Measurements from ENCODE around the gene CEACAM21.
A peak's percentile ranks its signal among the peaks of the same experiment; 100 is the strongest.

CEACAM21 gene

DNA sequence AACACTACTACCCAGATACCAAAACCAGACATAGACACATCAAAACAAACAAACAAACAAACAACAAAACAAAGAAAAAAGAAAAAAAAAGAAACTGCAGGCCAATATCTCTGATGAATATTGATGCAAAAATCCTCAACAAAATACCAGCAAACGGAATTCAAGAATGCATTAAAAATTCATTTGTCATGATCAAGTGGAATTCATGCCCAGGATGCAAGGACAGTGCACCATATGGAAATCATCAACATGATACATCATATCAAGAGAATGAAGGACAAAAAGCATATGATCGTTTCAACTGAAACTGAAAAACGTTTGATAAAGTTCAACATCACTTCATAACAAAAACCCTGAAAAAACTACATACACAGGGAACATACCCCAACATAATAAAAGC lies 48.9 kb upstream of the CEACAM21 start (continued):
- TF ChIP-seq, protein P1, sequence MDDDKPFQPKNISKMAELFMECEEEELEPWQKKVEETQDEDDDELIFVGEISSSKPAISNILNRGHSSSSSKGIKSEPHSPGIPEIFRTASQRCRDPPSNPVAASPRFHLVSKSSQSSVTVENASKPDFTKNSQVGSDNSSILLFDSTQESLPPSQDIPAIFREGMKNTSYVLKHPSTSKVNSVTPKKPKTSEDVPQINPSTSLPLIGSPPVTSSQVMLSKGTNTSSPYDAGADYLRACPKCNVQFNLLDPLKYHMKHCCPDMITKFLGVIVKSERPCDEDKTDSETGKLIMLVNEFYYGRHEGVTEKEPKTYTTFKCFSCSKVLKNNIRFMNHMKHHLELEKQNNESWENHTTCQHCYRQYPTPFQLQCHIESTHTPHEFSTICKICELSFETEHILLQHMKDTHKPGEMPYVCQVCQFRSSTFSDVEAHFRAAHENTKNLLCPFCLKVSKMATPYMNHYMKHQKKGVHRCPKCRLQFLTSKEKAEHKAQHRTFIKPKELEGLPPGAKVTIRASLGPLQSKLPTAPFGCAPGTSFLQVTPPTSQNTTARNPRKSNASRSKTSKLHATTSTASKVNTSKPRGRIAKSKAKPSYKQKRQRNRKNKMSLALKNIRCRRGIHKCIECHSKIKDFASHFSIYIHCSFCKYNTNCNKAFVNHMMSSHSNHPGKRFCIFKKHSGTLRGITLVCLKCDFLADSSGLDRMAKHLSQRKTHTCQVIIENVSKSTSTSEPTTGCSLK (tag by site-specific recombination; IDR thresholded peaks at IDR 0.05) = no peak
- TF ChIP-seq ZNF623 (tag by site-specific recombination; IDR thresholded peaks at IDR 0.05) = no peak
- TF ChIP-seq, protein P2, sequence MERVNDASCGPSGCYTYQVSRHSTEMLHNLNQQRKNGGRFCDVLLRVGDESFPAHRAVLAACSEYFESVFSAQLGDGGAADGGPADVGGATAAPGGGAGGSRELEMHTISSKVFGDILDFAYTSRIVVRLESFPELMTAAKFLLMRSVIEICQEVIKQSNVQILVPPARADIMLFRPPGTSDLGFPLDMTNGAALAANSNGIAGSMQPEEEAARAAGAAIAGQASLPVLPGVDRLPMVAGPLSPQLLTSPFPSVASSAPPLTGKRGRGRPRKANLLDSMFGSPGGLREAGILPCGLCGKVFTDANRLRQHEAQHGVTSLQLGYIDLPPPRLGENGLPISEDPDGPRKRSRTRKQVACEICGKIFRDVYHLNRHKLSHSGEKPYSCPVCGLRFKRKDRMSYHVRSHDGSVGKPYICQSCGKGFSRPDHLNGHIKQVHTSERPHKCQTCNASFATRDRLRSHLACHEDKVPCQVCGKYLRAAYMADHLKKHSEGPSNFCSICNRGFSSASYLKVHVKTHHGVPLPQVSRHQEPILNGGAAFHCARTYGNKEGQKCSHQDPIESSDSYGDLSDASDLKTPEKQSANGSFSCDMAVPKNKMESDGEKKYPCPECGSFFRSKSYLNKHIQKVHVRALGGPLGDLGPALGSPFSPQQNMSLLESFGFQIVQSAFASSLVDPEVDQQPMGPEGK (tag by site-specific recombination; IDR thresholded peaks at IDR 0.05) = no peak
- TF ChIP-seq ZNF175 (tag by site-specific recombination; IDR thresholded peaks at IDR 0.05) = no peak
- TF ChIP-seq YY2 (tag by site-specific recombination; IDR thresholded peaks at IDR 0.05) = no peak
- no peak for TF ChIP-seq KLF9 (tag by site-specific recombination; IDR thresholded peaks at IDR 0.05; ENCODE audit: low read depth)
- no peak for TF ChIP-seq TSHZ1 (tag by site-specific recombination; IDR thresholded peaks at IDR 0.05; ENCODE audit: borderline replicate concordance)
- TF ChIP-seq ZNF19 (tag by site-specific recombination; IDR thresholded peaks at IDR 0.05; ENCODE audit: low read depth) = no peak

DNA sequence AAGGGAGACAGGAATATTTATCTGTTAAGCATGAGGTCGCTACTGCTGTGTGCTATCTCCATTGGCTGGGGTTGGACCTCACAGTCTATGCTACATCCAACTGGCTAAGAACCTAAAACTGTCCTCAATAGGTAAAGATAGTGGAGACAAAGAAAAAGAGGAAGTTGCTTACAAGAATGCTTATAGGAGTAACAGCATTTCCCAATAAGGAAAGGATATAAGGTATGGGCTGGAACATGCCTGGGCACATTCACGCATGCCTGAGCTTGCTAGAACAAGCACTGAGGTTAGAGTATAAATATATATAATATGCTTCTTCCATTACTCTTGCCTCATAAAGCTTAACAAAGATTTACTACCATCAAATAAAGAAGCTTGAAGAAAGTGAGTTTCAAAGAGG lies 47.9 kb upstream of the CEACAM21 start:
- ChIA-PET CTCF (interaction anchor here (0.5 to 1.5 kb wide), 6 partner anchors 14 to 425 kb away, joined by 3 to 6 read pairs (median 3); no protein-coding TSS in a partner anchor), POLR2A (no interaction called here)
- Histone ChIP-seq H3K4me3 (ENCODE audit: low read depth, low read length) (no peak overlapping the region), H3K27ac (ENCODE audit: extremely low read depth, low read depth, low read length) (peak overlapping the region; percentile 53; the same call in 1 of the 2 replicates), H3K36me3 (ENCODE audit: control insufficient read depth in 2 of 2, insufficient read depth in 1 of 2, low read length in 2 of 2) (no peaks in the 10 kb centered on the region), H3K9me3 (ENCODE audit: control insufficient read depth, insufficient read depth, low read depth, low read length) (no peaks in the 10 kb centered on the region; the same call in none of the 2 replicates), H3K4me1 (ENCODE audit: control insufficient read depth, insufficient read depth, low read length) (peaks cover 7% of the 10 kb centered on the region)
- TF ChIP-seq ZNF792 (tag by site-specific recombination; IDR thresholded peaks at IDR 0.05) (no peak), ZNF2 (tag by site-specific recombination; IDR thresholded peaks at IDR 0.05) (no peak), ZEB2 (tag by site-specific recombination; IDR thresholded peaks at IDR 0.05) (no peak), ZNF488 (tag by site-specific recombination; IDR thresholded peaks at IDR 0.05) (no peak), ZNF76 (tag by site-specific recombination; IDR thresholded peaks at IDR 0.05; ENCODE audit: borderline replicate concordance, low read depth) (no peak), ZNF202 (tag by site-specific recombination; IDR thresholded peaks at IDR 0.05; ENCODE audit: borderline replicate concordance) (no peak), ZNF10 (tag by site-specific recombination; IDR thresholded peaks at IDR 0.05) (no peak), ZXDB (tag by site-specific recombination; IDR thresholded peaks at IDR 0.05) (no peak)

Data from HEK293 (cell line).